ENCODE results near the gene FNDC3B.

The FNDC3B gene

DNA sequence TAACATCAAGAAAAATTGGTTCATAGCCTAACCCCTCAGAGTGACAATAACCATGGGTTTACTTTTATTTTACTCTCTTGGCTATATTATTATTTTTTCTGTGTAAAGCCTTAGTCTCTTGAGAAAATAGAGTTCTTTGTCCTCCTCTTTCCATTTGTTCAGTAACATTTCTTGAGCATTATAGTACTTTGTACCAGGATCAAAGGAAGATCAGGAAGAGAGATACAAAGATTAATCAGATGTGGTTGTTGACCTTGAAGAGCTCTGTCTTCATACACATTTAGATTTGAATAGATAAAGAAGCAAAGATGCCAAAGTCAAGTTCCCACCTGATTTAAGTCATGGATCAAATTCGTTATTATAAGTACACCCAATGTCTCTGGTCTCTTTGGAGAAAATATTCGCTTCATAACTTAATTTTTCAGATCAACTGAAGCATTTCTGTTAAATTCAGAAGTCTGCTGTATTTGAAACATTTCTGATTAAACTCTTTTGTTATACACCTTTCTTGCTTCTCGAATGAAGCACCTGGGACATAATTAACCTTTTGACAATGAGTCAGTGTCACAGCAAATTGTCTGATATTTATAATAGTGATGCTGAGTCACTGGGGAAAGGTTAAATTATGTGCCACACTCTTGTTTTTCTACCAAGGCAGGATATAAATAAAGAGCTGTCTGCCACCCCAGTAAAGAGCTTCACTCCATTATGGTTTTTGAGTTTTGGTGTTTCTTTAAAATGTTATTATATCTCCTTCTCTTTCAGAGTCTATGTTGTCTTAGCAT, 308.7 kb downstream of the FNDC3B start:
- no peak for TF ChIP-seq EZH2 (IDR thresholded peaks at IDR 0.05; ENCODE audit: borderline replicate concordance, low read length)
- TF ChIP-seq CTCF (IDR thresholded peaks at IDR 0.05; ENCODE audit: low read length) = no peak
- no peak overlapping the region for H3K4me2 ChIP-seq (ENCODE audit: low read length)
- no peak overlapping the region for H3K9ac ChIP-seq (ENCODE audit: low read length)
- H4K20me1 ChIP-seq (ENCODE audit: insufficient read depth, low read length) = no peaks in the 10 kb centered on the region
- no peak overlapping the region for H3K27ac ChIP-seq (ENCODE audit: low read depth, low read length, poor library complexity, severe bottlenecking)
- no peaks in the 10 kb centered on the region for H3K27me3 ChIP-seq (ENCODE audit: insufficient read depth, low read length)
- no peaks in the 10 kb centered on the region for H3K36me3 ChIP-seq (ENCODE audit: insufficient read depth, low read length)
- no peak overlapping the region for H3K4me3 ChIP-seq (ENCODE audit: low read depth, low read length, poor library complexity, severe bottlenecking)
- H3F3A ChIP-seq (ENCODE audit: insufficient read depth, low read length) = no peaks in the 10 kb centered on the region
- no peaks in the 10 kb centered on the region for H3K4me1 ChIP-seq (ENCODE audit: insufficient read depth, low read length, severe bottlenecking)
- H2AFZ ChIP-seq (ENCODE audit: low read length) = no peak overlapping the region
- H3K79me2 ChIP-seq (ENCODE audit: insufficient read depth, low read length) = no peaks in the 10 kb centered on the region
- no peaks in the 10 kb centered on the region for H3K9me2 ChIP-seq (ENCODE audit: low read depth, low read length)
- no peaks in the 10 kb centered on the region for H3K9me3 ChIP-seq (ENCODE audit: low read length)

DNA sequence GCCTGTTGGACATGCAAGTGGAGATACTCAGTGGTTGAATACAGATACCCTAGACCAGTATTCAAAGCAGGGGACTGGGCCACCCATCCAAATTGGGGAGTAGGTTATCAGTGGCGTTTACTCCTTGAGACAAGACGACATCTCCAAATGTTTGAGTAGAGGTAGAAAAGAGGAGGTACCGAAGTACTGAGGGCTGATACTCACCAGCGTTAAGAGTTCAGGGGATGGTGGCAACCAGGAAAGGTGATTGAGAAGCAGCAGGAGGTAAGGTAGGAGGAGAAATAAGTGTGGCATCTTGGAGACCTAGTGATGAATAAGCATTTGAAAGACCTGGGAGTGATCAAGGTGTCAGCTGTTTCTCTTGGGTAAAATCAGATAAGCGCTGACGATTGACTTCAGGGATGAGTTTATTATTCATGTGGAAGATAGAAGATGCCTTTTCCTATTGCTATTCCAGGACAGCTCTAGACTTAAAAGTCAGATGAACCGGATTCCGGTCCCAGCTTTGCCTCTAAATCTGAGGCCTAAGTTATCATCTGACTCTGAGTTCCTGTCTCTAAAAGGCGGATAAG, 312.6 kb downstream of the FNDC3B start:
- Histone ChIP-seq H3K36me3 (ENCODE audit: insufficient read depth, low read length) (no peaks in the 10 kb centered on the region), H3K9ac (ENCODE audit: low read length) (no peak overlapping the region), H3K4me2 (ENCODE audit: low read length) (no peak overlapping the region), H3K27me3 (ENCODE audit: insufficient read depth, low read length) (no peaks in the 10 kb centered on the region), H3K9me3 (ENCODE audit: low read length) (no peaks in the 10 kb centered on the region), H4K20me1 (ENCODE audit: insufficient read depth, low read length) (no peaks in the 10 kb centered on the region), H3K27ac (ENCODE audit: low read depth, low read length, poor library complexity, severe bottlenecking) (no peak overlapping the region), H2AFZ (ENCODE audit: low read length) (no peak overlapping the region), H3K79me2 (ENCODE audit: insufficient read depth, low read length) (no peaks in the 10 kb centered on the region), H3K4me1 (ENCODE audit: insufficient read depth, low read length, severe bottlenecking) (no peaks in the 10 kb centered on the region), H3K9me2 (ENCODE audit: low read depth, low read length) (no peaks in the 10 kb centered on the region), H3F3A (ENCODE audit: insufficient read depth, low read length) (no peaks in the 10 kb centered on the region), H3K4me3 (ENCODE audit: low read depth, low read length, poor library complexity, severe bottlenecking) (no peak overlapping the region)
- TF ChIP-seq CTCF (IDR thresholded peaks at IDR 0.05; ENCODE audit: low read length) (no peak), EZH2 (IDR thresholded peaks at IDR 0.05; ENCODE audit: borderline replicate concordance, low read length) (no peak)

- H3K9ac ChIP-seq (ENCODE audit: low read length) = no peak overlapping the region
- H3K9me3 ChIP-seq (ENCODE audit: low read length) = no peaks in the 10 kb centered on the region
- no peak overlapping the region for H3K4me2 ChIP-seq (ENCODE audit: low read length)
- H4K20me1 ChIP-seq (ENCODE audit: insufficient read depth, low read length) = no peaks in the 10 kb centered on the region
- H3K79me2 ChIP-seq (ENCODE audit: insufficient read depth, low read length) = no peaks in the 10 kb centered on the region
- H3K4me1 ChIP-seq (ENCODE audit: insufficient read depth, low read length, severe bottlenecking) = no peaks in the 10 kb centered on the region
- no peak overlapping the region for H2AFZ ChIP-seq (ENCODE audit: low read length)
- no peak overlapping the region for H3K27ac ChIP-seq (ENCODE audit: low read depth, low read length, poor library complexity, severe bottlenecking)
- TF ChIP-seq EZH2 (IDR thresholded peaks at IDR 0.05; ENCODE audit: borderline replicate concordance, low read length) (no peak), CTCF (IDR thresholded peaks at IDR 0.05; ENCODE audit: low read length) (no peak)
- H3K9me2 ChIP-seq (ENCODE audit: low read depth, low read length) = no peaks in the 10 kb centered on the region
- H3K4me3 ChIP-seq (ENCODE audit: low read depth, low read length, poor library complexity, severe bottlenecking) = no peak overlapping the region
- no peaks in the 10 kb centered on the region for H3K36me3 ChIP-seq (ENCODE audit: insufficient read depth, low read length)
- H3K27me3 ChIP-seq (ENCODE audit: insufficient read depth, low read length) = no peaks in the 10 kb centered on the region
- H3F3A ChIP-seq (ENCODE audit: insufficient read depth, low read length) = no peaks in the 10 kb centered on the region
These were observed 313.4 kb downstream of the FNDC3B start for GRCh38 chr3:172352786-172353185.

Measured in OCI-LY1 (cell line).